Neutrophil (primary cell): ENCODE measurements around the gene SEC22C.

Source experiments
- H3K27ac ChIP-seq: fragments of 200-600 bp; sonication (generic); 2 replicates; pipeline ENCODE4 v1.5.1; 2016; ENCODE audit warnings: mild to moderate bottlenecking, moderate library complexity
- H3K27me3 ChIP-seq: fragments of 200-600 bp; sonication (generic); 2 replicates; pipeline ENCODE4 v1.6.0; 2016; ENCODE audit warnings: mild to moderate bottlenecking
- H3K36me3 ChIP-seq: fragments of 200-600 bp; sonication (generic); 2 replicates; pipeline ENCODE4 v1.5.1; 2017
- H3K4me1 ChIP-seq, 2 experiments: fragments of 200-600 bp in 1 of 2; sonication (generic) in 1 of 2; 1 replicate in 1 of 2; 2 replicates in 1 of 2; pipeline versions ENCODE4 v1.5.1 to v1.6.1; 2013 to 2016; ENCODE audit warnings: low read depth in 1 of 2, low read length in 1 of 2, mild to moderate bottlenecking in 1 of 2, moderate library complexity in 1 of 2; ENCODE audit not compliant: control insufficient read depth in 1 of 2, insufficient read depth in 1 of 2
- H3K4me3 ChIP-seq, 2 experiments: fragments of 200-600 bp in 1 of 2; sonication (generic) in 1 of 2; 1 replicate in 1 of 2; 2 replicates in 1 of 2; pipeline ENCODE4 v1.5.1; 2013 to 2016; ENCODE audit warnings: low read depth in 1 of 2, low read length in 1 of 2, mild to moderate bottlenecking in 1 of 2, moderate library complexity in 1 of 2
- H3K9me3 ChIP-seq: fragments of 200-600 bp; sonication (generic); 2 replicates; pipeline ENCODE4 v1.5.1; 2016
- TF ChIP-seq, protein P1 (sequence below): fragments of 200-600 bp; sonication (generic); IDR thresholded peaks from 2 replicates; pipeline ENCODE4 v1.5.1; 2016; ENCODE audit warnings: antibody characterized with exemption

SEC22C gene

GRCh38 chr3:42501681-42502428 lies 79.9 kb downstream of the SEC22C start:
- H3K4me3 ChIP-seq: peak overlapping the region; percentile 54 to 60
- H3K27ac ChIP-seq: no peak overlapping the region

DNA sequence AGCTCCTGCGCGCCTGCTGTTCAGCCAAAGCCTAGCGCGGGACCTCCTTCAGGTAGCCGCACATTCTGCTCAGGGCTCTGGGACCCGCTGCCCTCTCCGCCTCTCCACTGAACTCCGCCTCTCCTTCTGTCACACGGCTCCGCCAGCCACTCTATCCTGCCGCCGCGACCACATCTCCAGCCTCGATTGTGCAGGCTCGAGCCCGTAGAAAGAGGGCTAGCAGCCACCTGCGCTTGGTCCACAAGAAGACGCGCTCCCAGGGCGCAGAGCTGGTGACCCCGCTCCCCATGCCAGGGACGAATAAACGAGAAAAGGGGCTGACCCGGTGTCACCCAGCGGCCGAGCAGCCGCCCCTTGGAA lies 80.5 kb downstream of the SEC22C start:
- H3K9me3 ChIP-seq: no peaks in the 10 kb centered on the region
- no peak overlapping the region for H3K27ac ChIP-seq
- TF ChIP-seq, protein P1, sequence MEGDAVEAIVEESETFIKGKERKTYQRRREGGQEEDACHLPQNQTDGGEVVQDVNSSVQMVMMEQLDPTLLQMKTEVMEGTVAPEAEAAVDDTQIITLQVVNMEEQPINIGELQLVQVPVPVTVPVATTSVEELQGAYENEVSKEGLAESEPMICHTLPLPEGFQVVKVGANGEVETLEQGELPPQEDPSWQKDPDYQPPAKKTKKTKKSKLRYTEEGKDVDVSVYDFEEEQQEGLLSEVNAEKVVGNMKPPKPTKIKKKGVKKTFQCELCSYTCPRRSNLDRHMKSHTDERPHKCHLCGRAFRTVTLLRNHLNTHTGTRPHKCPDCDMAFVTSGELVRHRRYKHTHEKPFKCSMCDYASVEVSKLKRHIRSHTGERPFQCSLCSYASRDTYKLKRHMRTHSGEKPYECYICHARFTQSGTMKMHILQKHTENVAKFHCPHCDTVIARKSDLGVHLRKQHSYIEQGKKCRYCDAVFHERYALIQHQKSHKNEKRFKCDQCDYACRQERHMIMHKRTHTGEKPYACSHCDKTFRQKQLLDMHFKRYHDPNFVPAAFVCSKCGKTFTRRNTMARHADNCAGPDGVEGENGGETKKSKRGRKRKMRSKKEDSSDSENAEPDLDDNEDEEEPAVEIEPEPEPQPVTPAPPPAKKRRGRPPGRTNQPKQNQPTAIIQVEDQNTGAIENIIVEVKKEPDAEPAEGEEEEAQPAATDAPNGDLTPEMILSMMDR: no peak
- no peak overlapping the region for H3K4me3 ChIP-seq
- peaks cover 18 to 20% of the 10 kb centered on the region in 2 experiments for H3K4me1 ChIP-seq
- H3K36me3 ChIP-seq: no peaks in the 10 kb centered on the region
- peaks cover 73% of the 10 kb centered on the region for H3K27me3 ChIP-seq

More at GRCh38 chr3:42501681-42502428, 79.9 kb downstream of the SEC22C start:
- TF ChIP-seq, protein P1: no peak
- Histone ChIP-seq H3K4me1 (peaks cover 18 to 20% of the 10 kb centered on the region in 2 experiments), H3K27me3 (peaks cover 73% of the 10 kb centered on the region), H3K36me3 (no peaks in the 10 kb centered on the region), H3K9me3 (no peaks in the 10 kb centered on the region)

- no peaks in the 10 kb centered on the region for H3K36me3 ChIP-seq
- TF ChIP-seq, protein P1: no peak
- no peak overlapping the region for H3K4me3 ChIP-seq
- no peaks in the 10 kb centered on the region for H3K9me3 ChIP-seq
- peaks cover 18 to 20% of the 10 kb centered on the region in 2 experiments for H3K4me1 ChIP-seq
- H3K27ac ChIP-seq: no peak overlapping the region
- peaks cover 73% of the 10 kb centered on the region for H3K27me3 ChIP-seq
Observed at GRCh38 chr3:42500909-42501308, 80.9 kb downstream of the SEC22C start.

- H3K4me1 ChIP-seq: peaks cover 18 to 20% of the 10 kb centered on the region in 2 experiments
- H3K36me3 ChIP-seq: no peaks in the 10 kb centered on the region
- peaks cover 73% of the 10 kb centered on the region for H3K27me3 ChIP-seq
- H3K27ac ChIP-seq: no peak overlapping the region
- no peaks in the 10 kb centered on the region for H3K9me3 ChIP-seq
- TF ChIP-seq, protein P1: no peak
- no peak overlapping the region for H3K4me3 ChIP-seq
Observed at GRCh38 chr3:42500091-42500490, 81.7 kb downstream of the SEC22C start.

- TF ChIP-seq, protein P1: no peak
- peaks cover 73% of the 10 kb centered on the region for H3K27me3 ChIP-seq
Observed at GRCh38 chr3:42499478-42499871, 82.3 kb downstream of the SEC22C start.

More at GRCh38 chr3:42499478-42499871, 82.3 kb downstream of the SEC22C start:
- Histone ChIP-seq H3K27ac (no peak overlapping the region), H3K4me3 (no peak overlapping the region), H3K9me3 (no peaks in the 10 kb centered on the region), H3K36me3 (no peaks in the 10 kb centered on the region), H3K4me1 (peaks cover 18 to 20% of the 10 kb centered on the region in 2 experiments)
